Measurements from ENCODE around the gene RHD. TPM values are rescaled to one million over a fixed set of nuclear protein-coding genes. Genes with fewer than 3 reads are reported as not detected.
"Not testable (repeated sequence)": the region's sequence is repeated elsewhere in the genome, so short reads cannot be mapped to it uniquely, and the experiment has no call there.

The RHD gene
- total RNA-seq, 1 donor from 2014 or later: not detected

DNA sequence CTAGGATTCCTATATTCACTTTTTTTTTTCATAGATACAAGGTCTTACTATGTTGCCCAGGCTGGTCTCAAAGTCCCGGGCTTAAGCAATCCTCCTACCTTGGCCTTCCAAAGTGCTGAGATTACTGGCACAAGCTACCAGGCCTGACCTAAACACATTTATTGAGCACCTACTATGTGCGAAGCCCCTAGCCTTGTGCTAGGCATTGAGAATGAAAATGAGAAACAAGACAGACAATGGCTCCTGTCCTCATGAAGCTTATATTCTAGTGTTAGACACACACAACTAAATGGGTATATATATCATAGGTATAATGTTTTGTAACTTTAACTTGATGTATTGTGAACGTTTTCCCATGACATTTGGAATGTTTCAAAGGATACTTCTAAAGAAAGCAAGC lies 77.3 kb downstream of the RHD start:
- no peak for DNase-seq (ENCODE audit: low spot score)
- Mint-ChIP-seq H3K4me3 (ENCODE audit: low read depth) (no peak overlapping the region), H3K36me3 (ENCODE audit: low read depth) (peaks cover 64% of the 10 kb centered on the region), H3K9me3 (no peaks in the 10 kb centered on the region), H3K27ac (no peak overlapping the region), H3K27me3 (ENCODE audit: low read depth) (no peaks in the 10 kb centered on the region), H3K4me1 (ENCODE audit: low read depth) (peaks cover 14% of the 10 kb centered on the region)
- intact Hi-C loops (cut with micrococcal nuclease): no loop called here

DNA sequence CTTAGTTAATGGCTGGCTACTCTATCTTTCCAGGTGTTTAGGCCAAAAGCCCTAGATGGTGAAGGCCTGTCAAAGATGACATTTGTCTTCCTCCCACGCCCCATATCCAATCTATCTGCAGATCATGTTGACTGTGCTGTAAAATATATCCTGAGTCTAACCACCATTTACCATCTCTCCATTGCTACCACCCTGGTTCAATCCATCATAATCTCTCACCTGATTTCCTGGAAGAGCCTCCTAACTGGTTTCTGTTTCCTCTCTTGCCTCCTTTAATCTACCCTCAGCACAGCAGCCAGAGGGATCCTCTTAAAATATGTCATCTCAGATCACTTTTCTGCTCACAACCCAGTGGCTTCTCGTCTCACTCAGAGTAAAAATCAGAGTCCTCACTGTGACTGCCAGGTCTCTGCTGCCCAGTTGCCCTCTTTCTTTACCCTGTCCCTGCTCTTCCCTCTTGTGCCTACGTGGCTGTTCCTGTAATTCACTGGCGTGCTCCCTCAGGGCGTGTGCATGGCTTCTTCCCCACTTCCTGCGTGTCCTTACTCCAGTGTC lies 83.6 kb downstream of the RHD start:
- peak; percentile 19 for DNase-seq (ENCODE audit: low spot score)
- Mint-ChIP-seq H3K27ac (peak overlapping the region; percentile 82), H3K9me3 (no peaks in the 10 kb centered on the region), H3K4me1 (ENCODE audit: low read depth) (peaks cover 41% of the 10 kb centered on the region), H3K4me3 (ENCODE audit: low read depth) (peak overlapping the region; percentile 40), H3K27me3 (ENCODE audit: low read depth) (no peaks in the 10 kb centered on the region), H3K36me3 (ENCODE audit: low read depth) (peaks cover 83% of the 10 kb centered on the region)
- intact Hi-C loops (cut with micrococcal nuclease): loop anchor here (5.0 kb wide), 1 partner anchor 76 kb away; the partner anchor contains the start of gene MACO1

DNA sequence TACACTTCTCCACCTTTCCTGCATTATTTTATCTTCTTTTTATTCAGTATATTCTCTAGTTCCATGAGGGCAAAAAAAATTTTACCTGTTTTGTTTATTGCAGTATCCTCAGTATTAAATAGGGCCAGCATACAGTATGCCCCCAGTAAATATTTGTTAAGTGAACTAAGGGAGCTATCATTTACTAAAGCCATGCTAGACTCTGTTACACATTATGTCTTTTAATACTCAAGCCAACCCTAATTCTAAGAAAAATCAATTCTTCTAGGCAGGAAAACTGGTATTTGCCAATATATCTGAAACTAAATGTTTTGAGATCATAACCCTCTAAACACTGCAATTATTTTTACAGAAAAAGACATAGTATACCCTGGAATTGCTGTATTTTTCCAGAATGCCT lies 84.1 kb downstream of the RHD start:
- H3K27me3 Mint-ChIP-seq (ENCODE audit: low read depth): no peaks in the 10 kb centered on the region
- H3K9me3 Mint-ChIP-seq: no peaks in the 10 kb centered on the region
- peaks cover 46% of the 10 kb centered on the region for H3K4me1 Mint-ChIP-seq (ENCODE audit: low read depth)
- DNase-seq (ENCODE audit: low spot score): no peak
- intact Hi-C loops (cut with micrococcal nuclease): loop anchor here (5.0 kb wide), 1 partner anchor 76 kb away; the partner anchor contains the start of gene MACO1
- H3K27ac Mint-ChIP-seq: peak overlapping the region; percentile 82
- H3K36me3 Mint-ChIP-seq (ENCODE audit: low read depth): peaks cover 82% of the 10 kb centered on the region
- H3K4me3 Mint-ChIP-seq (ENCODE audit: low read depth): peak overlapping the region; percentile 40

DNA sequence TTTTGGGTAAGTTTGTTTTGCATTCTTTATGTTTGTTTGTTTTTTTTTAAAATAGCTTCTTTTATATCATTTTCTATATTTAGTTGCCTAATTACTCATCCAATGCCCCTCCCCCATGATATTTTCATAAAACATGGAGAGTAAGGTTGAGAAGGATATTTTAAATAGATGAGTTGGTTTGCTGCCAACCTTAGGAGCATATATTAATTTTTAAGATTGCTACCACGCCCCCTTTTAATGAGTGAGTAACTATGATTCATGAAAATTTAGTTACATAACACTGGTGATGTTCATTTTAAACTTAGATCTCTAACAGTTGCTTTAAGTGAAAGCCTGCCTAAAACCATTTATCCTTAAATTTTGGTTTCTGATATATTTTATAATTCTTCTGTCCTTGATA lies 84.5 kb downstream of the RHD start:
- Mint-ChIP-seq H3K27me3 (ENCODE audit: low read depth) (no peaks in the 10 kb centered on the region), H3K36me3 (ENCODE audit: low read depth) (peaks cover 82% of the 10 kb centered on the region), H3K4me1 (ENCODE audit: low read depth) (peaks cover 47% of the 10 kb centered on the region), H3K4me3 (ENCODE audit: low read depth) (peak overlapping the region; percentile 20), H3K9me3 (no peaks in the 10 kb centered on the region), H3K27ac (peak overlapping the region; percentile 82)
- DNase-seq (ENCODE audit: low spot score): no peak
- intact Hi-C loops (cut with micrococcal nuclease): loop anchor here (5.0 kb wide), 1 partner anchor 75 kb away; the partner anchor contains the start of gene MACO1

DNA sequence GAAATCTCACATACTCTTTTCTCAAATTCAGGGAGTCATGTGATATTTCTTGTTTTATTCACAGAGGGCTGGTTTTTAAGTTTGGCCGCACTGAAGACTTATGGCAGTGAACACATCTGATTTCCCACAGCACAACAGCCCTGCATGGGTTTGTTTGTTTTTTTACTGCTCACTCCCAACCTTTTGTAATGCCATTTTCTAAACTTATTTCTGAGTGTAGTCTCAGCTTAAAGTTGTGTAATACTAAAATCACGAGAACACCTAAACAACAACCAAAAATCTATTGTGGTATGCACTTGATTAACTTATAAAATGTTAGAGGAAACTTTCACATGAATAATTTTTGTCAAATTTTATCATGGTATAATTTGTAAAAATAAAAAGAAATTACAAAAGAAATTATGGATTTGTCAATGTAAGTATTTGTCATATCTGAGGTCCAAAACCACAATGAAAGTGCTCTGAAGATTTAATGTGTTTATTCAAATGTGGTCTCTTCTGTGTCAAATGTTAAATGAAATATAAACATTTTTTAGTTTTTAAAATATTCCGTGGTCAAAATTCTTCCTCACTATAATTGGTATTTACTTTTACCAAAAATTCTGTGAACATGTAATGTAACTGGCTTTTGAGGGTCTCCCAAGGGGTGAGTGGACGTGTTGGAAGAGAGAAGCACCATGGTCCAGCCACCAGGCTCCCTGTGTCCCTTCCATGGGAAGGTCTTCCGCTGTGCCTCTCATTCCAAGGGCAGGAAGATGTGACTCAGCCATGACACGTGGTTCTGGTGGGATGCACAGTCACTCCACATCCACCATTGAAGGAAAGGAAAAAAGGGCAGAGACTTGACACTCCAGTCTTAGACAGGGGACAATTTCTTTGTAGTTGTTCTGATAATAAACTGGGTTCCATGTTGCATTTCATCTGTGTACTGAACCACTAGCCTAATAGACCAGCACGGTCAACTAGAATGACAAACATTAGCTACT lies 88.6 kb downstream of the RHD start:
- H3K27ac Mint-ChIP-seq: peak overlapping the region; percentile 29
- H3K9me3 Mint-ChIP-seq: no peaks in the 10 kb centered on the region
- H3K4me3 Mint-ChIP-seq (ENCODE audit: low read depth): no peak overlapping the region
- DNase-seq (ENCODE audit: low spot score): no peak
- H3K4me1 Mint-ChIP-seq (ENCODE audit: low read depth): peaks cover 28% of the 10 kb centered on the region
- peaks cover 56% of the 10 kb centered on the region for H3K36me3 Mint-ChIP-seq (ENCODE audit: low read depth)
- no peaks in the 10 kb centered on the region for H3K27me3 Mint-ChIP-seq (ENCODE audit: low read depth)
- intact Hi-C loops (cut with micrococcal nuclease): no loop called here

DNA sequence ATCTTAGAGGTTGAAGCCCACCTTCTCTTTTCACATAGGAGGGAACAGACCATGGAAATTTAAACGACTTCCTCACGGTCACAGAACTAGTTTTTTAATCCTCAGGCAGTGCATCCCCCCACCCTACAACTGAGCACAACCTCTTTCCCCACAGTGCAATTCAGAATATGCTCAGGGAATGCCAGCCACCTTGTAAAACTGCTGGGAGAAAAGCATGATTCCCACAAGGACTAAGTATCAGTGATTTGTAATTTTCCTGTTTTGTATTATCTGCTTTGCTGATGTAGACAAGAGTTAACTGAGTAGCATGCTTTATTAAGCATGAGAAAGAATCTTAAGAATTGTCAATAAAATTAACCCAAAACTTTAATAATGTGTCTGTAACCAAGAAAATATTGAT lies 89.6 kb downstream of the RHD start:
- Mint-ChIP-seq H3K4me3 (ENCODE audit: low read depth) (no peak overlapping the region), H3K27ac (no peak overlapping the region), H3K4me1 (ENCODE audit: low read depth) (peaks cover 20% of the 10 kb centered on the region), H3K36me3 (ENCODE audit: low read depth) (peaks cover 50% of the 10 kb centered on the region), H3K9me3 (no peaks in the 10 kb centered on the region), H3K27me3 (ENCODE audit: low read depth) (no peaks in the 10 kb centered on the region)
- DNase-seq (ENCODE audit: low spot score): no peak
- intact Hi-C loops (cut with micrococcal nuclease): no loop called here

DNA sequence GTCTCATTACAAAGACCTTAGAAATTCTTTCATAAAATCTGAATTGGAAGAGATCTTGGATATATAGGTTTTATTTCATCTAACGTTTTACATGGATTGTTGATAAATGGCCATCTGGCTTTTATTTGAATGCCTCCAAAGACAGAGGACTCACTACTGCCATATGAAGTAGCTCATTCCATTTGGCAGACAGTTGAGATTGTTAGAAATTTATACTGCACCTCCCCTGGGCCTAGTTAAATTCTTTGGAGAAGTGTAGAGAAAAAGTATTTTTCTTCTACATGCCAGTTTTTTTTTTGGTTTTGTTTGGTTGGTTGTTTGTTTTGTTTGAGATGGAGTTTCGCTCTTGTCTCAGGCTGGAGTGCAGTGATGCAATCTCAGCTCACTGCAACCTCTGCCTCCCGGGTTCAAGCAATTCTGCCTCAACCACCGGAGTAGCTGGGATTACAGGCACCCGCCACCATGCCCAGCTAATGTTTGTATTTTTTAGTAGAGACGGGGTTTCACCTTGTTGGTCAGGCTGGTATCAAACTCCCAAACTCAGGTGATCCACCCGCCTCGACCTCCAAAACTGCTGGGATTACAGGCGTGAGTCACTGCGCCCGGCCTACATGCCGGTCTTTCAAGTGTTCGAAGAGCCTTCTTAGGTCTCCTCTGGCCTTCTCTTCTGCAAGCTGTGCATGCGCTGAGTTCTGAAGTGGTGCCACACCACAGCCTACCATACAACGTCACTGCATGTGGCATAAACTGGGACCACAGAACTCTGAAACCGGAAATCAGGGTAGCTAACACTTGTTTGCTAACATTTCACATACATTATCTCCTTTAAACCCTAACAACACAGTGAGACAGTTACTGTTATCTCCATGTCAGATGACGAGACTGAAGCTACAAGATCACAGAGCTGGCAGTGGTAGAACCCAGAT lies 90.6 kb downstream of the RHD start:
- H3K4me3 Mint-ChIP-seq (ENCODE audit: low read depth); intact Hi-C loops (cut with micrococcal nuclease); H3K27ac Mint-ChIP-seq; H3K27me3 Mint-ChIP-seq (ENCODE audit: low read depth); H3K9me3 Mint-ChIP-seq; DNase-seq (ENCODE audit: low spot score): not testable (repeated sequence)
- Mint-ChIP-seq H3K36me3 (ENCODE audit: low read depth) (peaks cover 42% of the 10 kb centered on the region), H3K4me1 (ENCODE audit: low read depth) (peaks cover 14% of the 10 kb centered on the region)

DNA sequence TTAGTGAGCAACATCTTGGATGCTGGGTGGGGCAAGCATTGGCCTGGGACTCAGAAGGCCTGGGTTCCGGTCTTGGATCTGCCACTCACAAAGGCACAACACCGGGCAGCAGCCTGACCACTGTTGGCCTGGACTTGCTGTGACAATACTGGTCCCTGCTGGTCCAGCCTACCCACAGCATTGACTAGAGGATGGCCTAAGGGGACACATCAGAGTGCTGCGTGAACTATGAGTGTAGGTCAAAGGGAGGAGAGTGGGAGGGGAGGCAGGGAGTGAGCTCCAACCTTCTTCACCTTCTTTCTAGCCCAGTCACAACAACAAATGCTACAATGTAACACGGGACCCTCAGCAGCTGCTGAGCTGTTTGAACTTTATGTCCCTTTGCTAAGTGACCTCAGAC lies 96.9 kb downstream of the RHD start:
- Mint-ChIP-seq H3K27ac (no peak overlapping the region), H3K36me3 (ENCODE audit: low read depth) (no peaks in the 10 kb centered on the region), H3K4me3 (ENCODE audit: low read depth) (no peak overlapping the region), H3K4me1 (ENCODE audit: low read depth) (no peaks in the 10 kb centered on the region), H3K27me3 (ENCODE audit: low read depth) (no peaks in the 10 kb centered on the region), H3K9me3 (no peaks in the 10 kb centered on the region)
- DNase-seq (ENCODE audit: low spot score): no peak
- intact Hi-C loops (cut with micrococcal nuclease): no loop called here

DNA sequence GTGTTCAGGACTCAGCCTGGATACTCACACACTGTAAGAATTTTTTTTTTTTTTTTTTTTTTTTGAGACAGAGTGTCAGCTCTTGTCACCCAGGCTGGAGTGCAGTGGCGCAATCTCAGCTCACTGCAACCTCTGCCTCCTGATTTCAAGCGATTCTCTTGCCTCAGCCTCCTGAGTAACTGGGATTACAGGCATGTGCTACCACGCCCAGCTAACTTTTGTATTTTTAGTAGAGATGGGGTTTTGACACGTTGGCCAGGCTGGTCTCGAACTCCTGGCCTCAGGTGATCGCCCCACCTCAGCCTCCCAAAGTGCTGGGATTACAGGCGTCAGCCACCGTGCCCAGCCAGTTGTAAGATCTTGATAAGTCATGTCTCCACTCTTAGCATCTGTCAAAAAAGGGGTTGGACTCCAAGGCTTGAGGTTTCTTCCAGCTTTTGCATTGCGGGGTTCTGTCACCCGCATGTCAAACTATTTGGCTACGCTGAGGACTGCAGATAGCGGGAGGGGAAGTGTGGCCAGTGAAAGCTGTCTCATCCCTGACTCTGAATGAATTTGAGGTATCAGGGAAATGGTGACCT lies 97.5 kb downstream of the RHD start:
- H3K4me3 Mint-ChIP-seq (ENCODE audit: low read depth); H3K9me3 Mint-ChIP-seq; H3K27ac Mint-ChIP-seq; H3K27me3 Mint-ChIP-seq (ENCODE audit: low read depth); H3K36me3 Mint-ChIP-seq (ENCODE audit: low read depth); DNase-seq (ENCODE audit: low spot score); H3K4me1 Mint-ChIP-seq (ENCODE audit: low read depth); intact Hi-C loops (cut with micrococcal nuclease): not testable (repeated sequence)

DNA sequence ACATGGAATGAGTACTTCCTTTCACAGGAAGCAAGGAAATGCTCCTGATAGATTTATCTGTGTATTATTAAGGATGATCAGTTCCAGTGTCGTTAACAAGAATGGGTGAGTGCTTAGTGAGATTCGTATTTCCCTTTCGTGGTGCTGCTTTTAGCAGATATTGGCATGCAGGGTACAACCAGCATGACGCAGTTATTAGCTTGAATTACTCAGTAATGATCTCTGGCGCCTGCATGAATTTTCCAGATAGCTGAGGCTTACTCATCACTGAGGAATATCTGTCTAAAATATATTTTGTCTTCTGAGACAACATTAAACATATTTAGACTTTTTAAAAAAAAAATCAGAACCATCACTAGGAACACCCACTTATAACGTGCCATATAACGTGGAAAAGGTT lies 99.4 kb downstream of the RHD start:
- intact Hi-C loops (cut with micrococcal nuclease); H3K27me3 Mint-ChIP-seq (ENCODE audit: low read depth); H3K9me3 Mint-ChIP-seq; DNase-seq (ENCODE audit: low spot score); H3K4me1 Mint-ChIP-seq (ENCODE audit: low read depth); H3K36me3 Mint-ChIP-seq (ENCODE audit: low read depth); H3K27ac Mint-ChIP-seq; H3K4me3 Mint-ChIP-seq (ENCODE audit: low read depth): not testable (repeated sequence)

DNA sequence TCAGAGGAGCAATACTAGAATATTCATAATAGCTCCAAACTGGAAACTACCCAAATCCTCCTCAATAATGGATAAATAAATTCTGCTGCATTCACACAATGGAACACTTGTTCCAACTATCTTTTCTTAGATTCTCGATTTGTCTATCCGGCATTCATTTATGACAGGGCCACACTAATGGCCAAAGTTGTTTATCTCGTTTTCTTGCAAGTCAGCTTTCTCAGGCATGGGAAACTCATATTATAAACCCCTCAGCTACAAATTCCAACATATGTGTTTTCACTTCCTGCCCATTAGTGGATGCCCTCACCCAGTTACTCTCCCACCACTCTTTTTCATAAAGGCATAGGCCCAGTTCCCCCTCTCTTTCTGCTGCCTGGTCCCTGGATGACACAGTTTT lies 106.1 kb downstream of the RHD start:
- H3K36me3 Mint-ChIP-seq (ENCODE audit: low read depth); H3K4me1 Mint-ChIP-seq (ENCODE audit: low read depth); intact Hi-C loops (cut with micrococcal nuclease); H3K4me3 Mint-ChIP-seq (ENCODE audit: low read depth); H3K9me3 Mint-ChIP-seq; DNase-seq (ENCODE audit: low spot score); H3K27ac Mint-ChIP-seq: not testable (repeated sequence)
- peaks cover 14% of the 10 kb centered on the region for H3K27me3 Mint-ChIP-seq (ENCODE audit: low read depth)
